GM20000 (cell line): ENCODE results near the gene DPYSL5.

Experiments
- DNase-seq: peaks from one replicate; pipeline ENCODE4 v3.0.0; 2012; ENCODE audit warnings: low spot score
- CTCF ChIP-seq: IDR thresholded peaks from 2 replicates; pipeline ENCODE4 v1.5.1; 2012; ENCODE audit warnings: mild to moderate bottlenecking, control low read depth; ENCODE audit errors: extremely low read depth, missing control alignments

Gene DPYSL5

GRCh38 chr2:26847307-26847654, 651 bp upstream of the DPYSL5 start:
- TF ChIP-seq CTCF: no peak
- peak; percentile 35 for DNase-seq

- no peak for TF ChIP-seq CTCF
- DNase-seq: peak; percentile 65
Observed at GRCh38 chr2:26848336-26849055, 564 bp downstream of the DPYSL5 start.

- DNase-seq: peak; percentile 55
- no peak for TF ChIP-seq CTCF
Observed at GRCh38 chr2:26849056-26849999, 1.4 kb downstream of the DPYSL5 start.

- TF ChIP-seq CTCF: no peak
- no peak for DNase-seq
Observed at GRCh38 chr2:26850000-26850431, 2.1 kb downstream of the DPYSL5 start.

GRCh38 chr2:26850505-26850904, 2.6 kb downstream of the DPYSL5 start:
- DNase-seq: no peak
- TF ChIP-seq CTCF: no peak

GRCh38 chr2:26852405-26853306, 4.7 kb downstream of the DPYSL5 start:
- no peak for DNase-seq
- TF ChIP-seq CTCF: no peak
